Measurements from ENCODE around the gene MLF1. TPM values are rescaled to one million over a fixed set of nuclear protein-coding genes. Genes with fewer than 3 reads are reported as not detected.

MLF1 gene
- total RNA-seq, 2 experiments from 2014 or later, result 3.8 to 3.9 TPM

DNA sequence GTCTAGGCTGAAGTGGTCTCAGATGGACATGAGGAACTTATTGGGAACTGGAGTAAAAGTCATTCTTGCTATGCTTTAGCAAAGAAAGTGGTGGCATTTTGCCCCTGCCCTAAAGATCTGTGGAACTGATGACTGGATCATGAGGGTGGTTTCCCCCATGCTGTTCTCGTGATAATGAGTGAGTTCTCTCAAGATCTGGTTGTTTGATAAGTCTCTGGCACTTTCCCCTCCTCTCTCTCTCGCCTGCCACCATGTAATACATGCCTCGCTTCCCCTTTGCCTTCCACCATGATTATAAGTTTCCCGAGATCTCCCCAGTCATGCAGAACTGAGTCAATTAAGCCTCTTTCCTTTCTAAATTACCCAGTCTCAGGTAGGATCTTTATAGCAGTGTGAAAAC, 11.5 kb upstream of the MLF1 start:
- intact Hi-C loops (cut with micrococcal nuclease), result no loop called here
- ChIA-PET CTCF (interaction anchor here (1.0 kb wide), 1 partner anchor 12 kb away, joined by 3 read pairs; the partner anchor contains the start of gene MLF1), POLR2A (no interaction called here)
- Mint-ChIP-seq H3K27me3 (peaks cover 8% of the 10 kb centered on the region), H3K9me3 (no peaks in the 10 kb centered on the region), H3K27ac (no peak overlapping the region), H3K4me1 (ENCODE audit: low read depth) (no peaks in the 10 kb centered on the region), H3K36me3 (no peaks in the 10 kb centered on the region), H3K4me3 (no peak overlapping the region)
- no peak for DNase-seq

DNA sequence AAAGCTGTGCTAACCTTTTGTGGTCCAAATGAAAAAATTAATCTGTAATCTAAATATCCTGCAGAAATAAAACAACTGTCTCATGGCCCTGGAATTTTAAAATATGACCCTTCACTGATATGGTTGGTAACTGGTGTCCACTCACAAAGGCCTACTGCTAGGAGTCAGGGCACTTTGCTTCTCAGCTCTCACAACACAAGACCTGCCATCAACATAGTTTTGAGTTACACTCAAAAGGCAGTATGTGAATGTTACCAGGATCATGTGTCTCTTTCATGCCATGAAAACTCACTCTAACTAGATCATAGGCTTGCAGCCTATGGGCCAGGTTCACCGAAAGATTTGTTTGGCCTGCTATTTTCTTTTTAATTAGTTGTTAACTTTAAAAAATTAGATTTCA, 10.0 kb upstream of the MLF1 start:
- ChIA-PET POLR2A (no interaction called here), CTCF (no interaction called here)
- H3K27ac Mint-ChIP-seq, result no peak overlapping the region
- no peak overlapping the region for H3K4me3 Mint-ChIP-seq
- peaks cover 8% of the 10 kb centered on the region for H3K27me3 Mint-ChIP-seq
- H3K36me3 Mint-ChIP-seq, result no peaks in the 10 kb centered on the region
- intact Hi-C loops (cut with micrococcal nuclease), result no loop called here
- H3K4me1 Mint-ChIP-seq (ENCODE audit: low read depth), result no peaks in the 10 kb centered on the region
- no peak for DNase-seq
- peaks cover 4% of the 10 kb centered on the region for H3K9me3 Mint-ChIP-seq

- Mint-ChIP-seq H3K9me3 (peaks cover 4% of the 10 kb centered on the region), H3K4me1 (ENCODE audit: low read depth) (no peaks in the 10 kb centered on the region), H3K36me3 (no peaks in the 10 kb centered on the region), H3K27me3 (peaks cover 3% of the 10 kb centered on the region), H3K4me3 (no peak overlapping the region), H3K27ac (no peak overlapping the region)
- ChIA-PET POLR2A (no interaction called here), CTCF (interaction anchor here (0.5 kb wide), 1 partner anchor 1209 kb away, joined by 3 read pairs; no protein-coding TSS in a partner anchor)
- no peak for DNase-seq
- intact Hi-C loops (cut with micrococcal nuclease), result no loop called here
Observed at GRCh38 chr3:158562674-158563073, 8.3 kb upstream of the MLF1 start.

DNA sequence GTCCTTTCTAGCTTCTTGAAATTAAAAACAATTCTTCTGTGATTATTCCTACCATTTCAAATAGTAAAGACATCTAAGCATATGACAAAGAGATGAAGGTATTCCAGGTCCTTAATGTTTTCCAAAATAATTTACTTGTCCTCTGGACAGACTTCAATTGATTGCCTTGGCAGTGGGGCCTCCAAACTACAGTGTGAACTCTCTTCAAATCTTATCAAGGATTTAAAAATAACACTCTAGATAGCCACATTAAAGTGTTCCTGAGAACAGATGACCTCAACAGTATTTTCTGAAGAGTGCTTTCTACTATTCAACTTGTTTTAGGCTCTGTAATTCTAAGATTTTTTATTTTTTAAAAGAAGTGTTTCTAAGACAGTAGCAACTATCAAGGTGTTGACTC, 7.9 kb upstream of the MLF1 start:
- H3K4me3 Mint-ChIP-seq, result no peak overlapping the region
- intact Hi-C loops (cut with micrococcal nuclease), result no loop called here
- ChIA-PET CTCF (interaction anchor here (0.5 to 1.1 kb wide), 2 partner anchors 23 to 1209 kb away, joined by 3 to 4 read pairs; no protein-coding TSS in a partner anchor), POLR2A (no interaction called here)
- no peaks in the 10 kb centered on the region for H3K36me3 Mint-ChIP-seq
- H3K27me3 Mint-ChIP-seq, result peaks cover 5% of the 10 kb centered on the region
- no peak overlapping the region for H3K27ac Mint-ChIP-seq
- H3K4me1 Mint-ChIP-seq (ENCODE audit: low read depth), result no peaks in the 10 kb centered on the region
- peaks cover 4% of the 10 kb centered on the region for H3K9me3 Mint-ChIP-seq
- no peak for DNase-seq

GRCh38 chr3:158565076-158565475, 5.9 kb upstream of the MLF1 start:
- CTCF ChIA-PET, result interaction anchor here (1.0 kb wide), 1 partner anchor 80 kb away, joined by 3 read pairs; no protein-coding TSS in a partner anchor
- DNase-seq, result no peak
- intact Hi-C loops (cut with micrococcal nuclease), result no loop called here
- H3K4me1 Mint-ChIP-seq (ENCODE audit: low read depth), result no peaks in the 10 kb centered on the region
- H3K36me3 Mint-ChIP-seq, result no peaks in the 10 kb centered on the region
- H3K9me3 Mint-ChIP-seq, result peaks cover 4% of the 10 kb centered on the region
- H3K27me3 Mint-ChIP-seq, result peaks cover 13% of the 10 kb centered on the region
- no peak overlapping the region for H3K27ac Mint-ChIP-seq
- POLR2A ChIA-PET, result no interaction called here
- H3K4me3 Mint-ChIP-seq, result no peak overlapping the region

- H3K27ac Mint-ChIP-seq, result no peak overlapping the region
- ChIA-PET CTCF (interaction anchor here (0.7 to 2.5 kb wide), 3 partner anchors 29 to 465 kb away, joined by 3 to 8 read pairs (median 4); partner anchors contain the start of gene GFM1), POLR2A (no interaction called here)
- H3K4me3 Mint-ChIP-seq, result no peak overlapping the region
- intact Hi-C loops (cut with micrococcal nuclease), result no loop called here
- DNase-seq, result no peak
- H3K36me3 Mint-ChIP-seq, result no peaks in the 10 kb centered on the region
- H3K9me3 Mint-ChIP-seq, result peaks cover 4% of the 10 kb centered on the region
- H3K4me1 Mint-ChIP-seq (ENCODE audit: low read depth), result peaks cover 11% of the 10 kb centered on the region
- peaks cover 26% of the 10 kb centered on the region for H3K27me3 Mint-ChIP-seq
Observed at GRCh38 chr3:158568784-158569183, 2.2 kb upstream of the MLF1 start.

GRCh38 chr3:158569794-158570193, 1.2 kb upstream of the MLF1 start:
- POLR2A ChIA-PET, result no interaction called here

DNA sequence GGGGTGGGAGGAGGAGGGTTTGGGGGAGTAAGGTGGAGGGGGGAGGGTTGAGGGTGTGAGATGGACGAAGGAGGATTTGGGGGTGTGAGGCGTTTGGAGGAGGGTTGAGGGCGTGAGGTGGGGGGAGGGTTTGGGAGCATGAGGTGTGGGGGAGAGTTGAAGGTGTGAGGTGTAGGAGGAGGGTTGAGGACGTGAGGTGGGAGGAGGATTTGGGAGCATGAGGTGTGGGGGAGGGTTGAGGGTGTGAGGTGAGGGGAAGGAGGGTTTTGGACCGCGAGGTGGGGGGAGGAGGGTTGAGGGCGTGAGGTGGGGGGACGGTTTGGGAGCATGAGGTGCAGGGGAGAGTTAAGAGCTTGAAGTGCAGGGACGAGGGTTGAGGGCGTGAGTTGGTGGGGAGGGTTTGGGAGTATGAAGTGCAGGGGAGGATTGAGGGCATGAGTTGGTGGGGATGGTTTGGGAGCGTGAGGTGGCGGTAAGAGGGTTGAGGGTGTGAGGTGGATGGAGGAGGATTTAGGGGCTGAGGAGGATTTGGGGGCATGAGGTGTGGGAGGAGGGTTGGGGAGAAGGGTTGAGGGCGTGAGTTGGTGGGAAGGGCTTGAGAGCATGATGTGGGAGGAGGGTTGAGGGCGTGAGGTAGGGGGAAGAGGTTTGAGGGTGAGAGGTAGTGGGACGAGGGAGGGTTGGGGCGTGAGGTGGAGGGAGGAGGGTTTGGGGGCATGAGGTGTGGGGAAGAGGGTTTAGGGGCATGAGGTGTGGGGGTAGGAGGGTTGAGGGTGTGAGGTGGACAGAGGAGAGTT, 1.2 kb downstream of the MLF1 start:
- Mint-ChIP-seq H3K4me1 (ENCODE audit: low read depth) (peaks cover 11% of the 10 kb centered on the region), H3K27ac (no peak overlapping the region), H3K4me3 (no peak overlapping the region), H3K27me3 (peaks cover 26% of the 10 kb centered on the region), H3K36me3 (no peaks in the 10 kb centered on the region), H3K9me3 (no peaks in the 10 kb centered on the region)
- CTCF ChIA-PET, result no interaction called here
- no peak for DNase-seq
- intact Hi-C loops (cut with micrococcal nuclease), result no loop called here
- POLR2A ChIA-PET, result no interaction called here

More at GRCh38 chr3:158569794-158570193, 1.2 kb upstream of the MLF1 start:
- Mint-ChIP-seq H3K27ac (no peak overlapping the region), H3K4me3 (no peak overlapping the region), H3K9me3 (peaks cover 4% of the 10 kb centered on the region), H3K27me3 (peaks cover 26% of the 10 kb centered on the region), H3K36me3 (no peaks in the 10 kb centered on the region), H3K4me1 (ENCODE audit: low read depth) (peaks cover 11% of the 10 kb centered on the region)
- intact Hi-C loops (cut with micrococcal nuclease), result no loop called here
- no peak for DNase-seq
- CTCF ChIA-PET, result interaction anchor here (1.5 to 2.5 kb wide), 2 partner anchors 75 to 964 kb away, joined by 4 to 8 read pairs; partner anchors contain the start of gene GFM1

DNA sequence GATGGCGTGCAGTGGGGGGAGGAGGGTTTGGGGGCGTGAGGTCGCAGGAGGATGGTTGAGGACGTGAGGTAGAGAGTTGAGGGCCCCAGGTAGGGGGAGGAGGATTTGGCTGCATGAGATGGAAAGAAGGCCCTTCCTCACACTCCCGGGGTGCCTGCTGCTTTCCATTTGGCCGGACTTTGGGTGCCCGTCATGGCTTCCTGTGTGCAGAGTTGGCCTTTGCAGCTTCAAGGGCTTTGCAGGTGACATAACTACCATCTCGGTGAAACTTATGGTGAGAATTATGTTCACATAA, 1.7 kb downstream of the MLF1 start:
- Mint-ChIP-seq H3K4me3 (no peak overlapping the region), H3K36me3 (no peaks in the 10 kb centered on the region), H3K4me1 (ENCODE audit: low read depth) (peaks cover 11% of the 10 kb centered on the region), H3K27ac (no peak overlapping the region), H3K27me3 (peaks cover 26% of the 10 kb centered on the region), H3K9me3 (no peaks in the 10 kb centered on the region)
- no peak for DNase-seq
- intact Hi-C loops (cut with micrococcal nuclease), result no loop called here
- ChIA-PET POLR2A (no interaction called here), CTCF (no interaction called here)

DNA sequence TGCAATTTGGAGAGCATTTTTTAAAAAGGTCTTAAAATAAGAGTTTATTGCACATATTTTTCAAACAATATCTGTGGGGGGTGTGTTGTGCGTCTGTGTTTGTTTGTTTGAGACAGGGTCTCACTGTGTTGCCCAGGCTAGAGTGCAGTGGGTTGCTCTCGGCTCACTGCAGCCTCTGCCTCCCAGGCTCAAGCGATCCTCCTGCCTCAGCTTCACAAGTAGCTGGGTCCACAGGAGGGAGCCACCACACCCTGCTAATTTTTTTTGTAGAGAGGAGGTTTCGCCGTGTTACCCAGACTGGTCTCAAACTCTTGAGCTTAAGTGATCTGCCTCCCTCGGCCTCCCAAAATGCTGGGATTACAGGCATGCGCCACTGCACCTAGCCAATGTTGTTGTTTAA, 2.7 kb downstream of the MLF1 start:
- no peak overlapping the region for H3K4me3 Mint-ChIP-seq
- intact Hi-C loops (cut with micrococcal nuclease), result no loop called here

GRCh38 chr3:158574646-158575045, 3.7 kb downstream of the MLF1 start:
- CTCF ChIA-PET, result no interaction called here
- no peak overlapping the region for H3K27ac Mint-ChIP-seq
- H3K36me3 Mint-ChIP-seq, result no peaks in the 10 kb centered on the region

More for the DNA sequence above, 2.7 kb downstream of the MLF1 start:
- peaks cover 11% of the 10 kb centered on the region for H3K4me1 Mint-ChIP-seq (ENCODE audit: low read depth)
- POLR2A ChIA-PET, result no interaction called here
- H3K36me3 Mint-ChIP-seq, result no peaks in the 10 kb centered on the region
- peaks cover 18% of the 10 kb centered on the region for H3K27me3 Mint-ChIP-seq
- DNase-seq, result no peak
- CTCF ChIA-PET, result interaction anchor here (1.2 kb wide), 1 partner anchor 71 kb away, joined by 4 read pairs; the partner anchor contains the start of gene GFM1
- no peak overlapping the region for H3K27ac Mint-ChIP-seq
- no peaks in the 10 kb centered on the region for H3K9me3 Mint-ChIP-seq

GRCh38 chr3:158590223-158590622, 19.2 kb downstream of the MLF1 start:
- ChIA-PET POLR2A (no interaction called here), CTCF (no interaction called here)
- H3K4me1 Mint-ChIP-seq (ENCODE audit: low read depth), result no peaks in the 10 kb centered on the region
- no peak overlapping the region for H3K4me3 Mint-ChIP-seq
- H3K36me3 Mint-ChIP-seq, result no peaks in the 10 kb centered on the region
- intact Hi-C loops (cut with micrococcal nuclease), result no loop called here
- DNase-seq, result no peak
- no peaks in the 10 kb centered on the region for H3K27me3 Mint-ChIP-seq
- H3K9me3 Mint-ChIP-seq, result no peaks in the 10 kb centered on the region
- H3K27ac Mint-ChIP-seq, result no peak overlapping the region

More at GRCh38 chr3:158574646-158575045, 3.7 kb downstream of the MLF1 start:
- POLR2A ChIA-PET, result no interaction called here
- Mint-ChIP-seq H3K27me3 (peaks cover 17% of the 10 kb centered on the region), H3K9me3 (no peaks in the 10 kb centered on the region), H3K4me1 (ENCODE audit: low read depth) (peaks cover 11% of the 10 kb centered on the region), H3K4me3 (no peak overlapping the region)
- DNase-seq, result no peak
- intact Hi-C loops (cut with micrococcal nuclease), result no loop called here

DNA sequence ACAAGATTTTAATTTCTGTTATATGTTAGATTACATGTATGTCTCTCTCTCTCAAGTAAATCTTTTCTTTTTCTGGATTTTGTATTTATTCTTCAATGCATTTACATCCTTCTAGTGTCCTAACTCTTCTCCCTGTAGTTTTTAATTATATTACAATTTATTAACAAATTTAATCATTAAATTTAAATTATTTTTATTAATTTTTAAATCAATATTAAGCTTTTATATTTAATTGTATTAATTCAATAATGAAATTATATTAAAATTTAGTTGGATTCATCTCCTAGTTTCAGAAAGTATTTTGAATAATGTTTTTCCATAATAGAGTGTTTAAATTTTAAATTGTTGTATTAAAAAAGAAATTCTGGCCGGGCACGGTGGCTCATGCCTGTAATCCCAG, 29.8 kb downstream of the MLF1 start:
- ChIA-PET POLR2A (no interaction called here), CTCF (no interaction called here)
- H3K4me1 Mint-ChIP-seq (ENCODE audit: low read depth), result no peaks in the 10 kb centered on the region
- no peaks in the 10 kb centered on the region for H3K36me3 Mint-ChIP-seq
- intact Hi-C loops (cut with micrococcal nuclease), result no loop called here
- no peak overlapping the region for H3K4me3 Mint-ChIP-seq
- H3K9me3 Mint-ChIP-seq, result no peaks in the 10 kb centered on the region
- H3K27ac Mint-ChIP-seq, result no peak overlapping the region
- DNase-seq, result no peak
- H3K27me3 Mint-ChIP-seq, result no peaks in the 10 kb centered on the region
